Liver (tissue), 9 donors: ENCODE results near the gene ITIH6. TPM values are rescaled to one million over a fixed set of nuclear protein-coding genes. Genes with fewer than 3 reads are reported as not detected.
"Not testable (repeated sequence)": the region's sequence is repeated elsewhere in the genome, so short reads cannot be mapped to it uniquely, and the experiment has no call there.

ENCODE experiments used
- DNase-seq: peaks from one replicate; pipeline ENCODE4 v3.0.0-alpha.2; 2017; ENCODE audit warnings: low spot score
- H3K27ac ChIP-seq, 2 donors: one replicate each; pipeline ENCODE4 v1.7.0; 2013; ENCODE audit warnings: inconsistent platforms in 2 of 2, low read length in 2 of 2, control low read depth in 1 of 2, low read depth in 1 of 2, mild to moderate bottlenecking in 1 of 2
- H3K27me3 ChIP-seq, 4 donors: one replicate each; pipeline versions ENCODE4 v1.6.1 to v1.7.0; 2013; ENCODE audit warnings: low read length in 3 of 4, inconsistent platforms in 1 of 4, mild to moderate bottlenecking in 1 of 4, moderate library complexity in 1 of 4; ENCODE audit not compliant: control insufficient read depth in 4 of 4, insufficient read depth in 4 of 4
- H3K36me3 ChIP-seq, 4 donors: one replicate each; pipeline versions ENCODE4 v1.6.1 to v1.7.0; 2013; ENCODE audit warnings: low read length in 3 of 4, mild to moderate bottlenecking in 3 of 4, low read depth in 1 of 4, moderate library complexity in 1 of 4; ENCODE audit not compliant: control insufficient read depth in 4 of 4, insufficient read depth in 3 of 4
- H3K4me1 ChIP-seq, 4 donors: one replicate each; pipeline versions ENCODE4 v1.6.1 to v1.7.0; 2013; ENCODE audit warnings: low read length in 3 of 4, mild to moderate bottlenecking in 3 of 4, moderate library complexity in 1 of 4; ENCODE audit not compliant: control insufficient read depth in 4 of 4, insufficient read depth in 4 of 4
- H3K4me3 ChIP-seq, 3 donors: one replicate each; pipeline versions ENCODE4 v1.6.1 to v1.7.0; 2013; ENCODE audit warnings: low read length in 3 of 3, control low read depth in 1 of 3, low read depth in 1 of 3, mild to moderate bottlenecking in 1 of 3
- H3K9ac ChIP-seq, 2 donors: one replicate each; pipeline ENCODE4 v1.7.0; 2013; ENCODE audit warnings: low read length in 2 of 2, mild to moderate bottlenecking in 2 of 2, moderate library complexity in 2 of 2, control low read depth in 1 of 2, low read depth in 1 of 2
- H3K9me3 ChIP-seq, 4 donors: one replicate each; pipeline versions ENCODE4 v1.6.1 to v1.7.0; 2013; ENCODE audit warnings: low read length in 3 of 4; ENCODE audit not compliant: control insufficient read depth in 4 of 4
- EGR1 ChIP-seq, 2 donors: IDR thresholded peaks; 2 replicates each; pipeline ENCODE4 v1.6.1; 2016 to 2018; ENCODE audit warnings: antibody characterized with exemption in 2 of 2, low read depth in 2 of 2
- FOXA1 ChIP-seq: IDR thresholded peaks from 2 replicates; pipeline ENCODE4 v1.6.1; 2016; ENCODE audit warnings: antibody characterized with exemption
- FOXA2 ChIP-seq: IDR thresholded peaks from 2 replicates; pipeline ENCODE4 v1.6.1; 2016; ENCODE audit warnings: antibody characterized with exemption
- GABPA ChIP-seq, 2 donors: IDR thresholded peaks in 1 of 2; conservative IDR thresholded peaks in 1 of 2; 2 replicates each; pipeline ENCODE4 v1.6.1; 2016; ENCODE audit warnings: antibody characterized with exemption in 2 of 2, mild to moderate bottlenecking in 1 of 2, moderate library complexity in 1 of 2
- HNF4A ChIP-seq, 2 donors: conservative IDR thresholded peaks; 2 replicates each; pipeline ENCODE4 v1.6.1; 2016; ENCODE audit warnings: antibody characterized with exemption in 2 of 2, mild to moderate bottlenecking in 2 of 2
- JUND ChIP-seq, 2 donors: IDR thresholded peaks; 2 replicates each; pipeline ENCODE4 v1.6.1; 2016; ENCODE audit warnings: antibody characterized with exemption in 2 of 2
- RAD21 ChIP-seq, 2 donors: IDR thresholded peaks; 2 replicates each; pipeline ENCODE4 v1.6.1; 2016; ENCODE audit warnings: antibody characterized with exemption in 2 of 2, mild to moderate bottlenecking in 2 of 2
- RXRA ChIP-seq, 2 donors: IDR thresholded peaks; 2 replicates each; pipeline ENCODE4 v1.6.1; 2017 to 2018; ENCODE audit warnings: antibody characterized with exemption in 2 of 2, mild to moderate bottlenecking in 1 of 2
- SP1 ChIP-seq: IDR thresholded peaks from 2 replicates; pipeline ENCODE4 v1.6.1; 2018; ENCODE audit warnings: antibody characterized with exemption, mild to moderate bottlenecking
- TAF1 ChIP-seq: conservative IDR thresholded peaks from 2 replicates; pipeline ENCODE4 v1.6.1; 2016; ENCODE audit warnings: antibody characterized with exemption, mild to moderate bottlenecking
- YY1 ChIP-seq: IDR thresholded peaks from 2 replicates; pipeline ENCODE4 v1.6.1; 2016; ENCODE audit warnings: antibody characterized with exemption, mild to moderate bottlenecking
- WGBS: extraction: QIAGEN DNeasy Blood & Tissue Kit; methylation state at CpG from one replicate; pipeline ENCODE4 v1.1.7; 2013; 5-methylcytosine and 5-hydroxymethylcytosine counted together
- polyA plus RNA-seq, 2 donors: library from polyadenylated mRNA; stranded (reverse) in 1 of 2; unstranded in 1 of 2; fragments of 200-250 nt in 1 of 2; fragments of >200 nt in 1 of 2; fragmentation: Nextera tagmentation in 1 of 2; extraction: Ambion mirVana in 1 of 2; gene quantifications; one replicate each; pipeline versions ENCODE4 v1.2.1 to v1.2.3, GENCODE V29; 2013 to 2015
- total RNA-seq, 2 donors: library from RNA; depleted of rRNA; stranded (reverse); fragments of >200 nt; gene quantifications; one replicate each; pipeline ENCODE4 v1.2.3, GENCODE V29; 2014
- TF ChIP-seq, protein P1 (sequence below): IDR thresholded peaks from 2 replicates; pipeline ENCODE4 v1.6.1; 2016; ENCODE audit warnings: antibody characterized with exemption, mild to moderate bottlenecking
- TF ChIP-seq, protein P2 (sequence below): IDR thresholded peaks from 2 replicates; pipeline ENCODE4 v1.6.1; 2016; ENCODE audit warnings: antibody characterized with exemption
- donor health status: healthy.
- donor health status: healthy.
- donor health status: healthy.
- donor health status: healthy.
- donor health status: healthy.

The ITIH6 gene
- total RNA-seq: not detected
- polyA plus RNA-seq: not detected

- no peak within 1 kb of the TSS for H3K4me3 ChIP-seq
- no peak within 1 kb of the TSS for H3K9ac ChIP-seq
- H3K36me3 ChIP-seq: no peaks in the 10 kb centered on the region
- DNase-seq: no peak
- H3K9me3 ChIP-seq: no peaks in the 10 kb centered on the region
- H3K4me1 ChIP-seq: no peaks in the 10 kb centered on the region
- H3K27ac ChIP-seq: no peak within 1 kb of the TSS
- WGBS: 86% methylated on average over 2 of the region's 2 CpGs
- TF ChIP-seq YY1: no peak
- TF ChIP-seq GABPA (IDR thresholded peaks at IDR 0.05 in 1 of 2, conservative IDR thresholded peaks at IDR 0.05 in 1 of 2): no peak
- no peak for TF ChIP-seq FOXA2
- TF ChIP-seq JUND (IDR thresholded peaks at IDR 0.05): no peak
- TF ChIP-seq FOXA1: no peak
- TF ChIP-seq TAF1: no peak
- TF ChIP-seq SP1: no peak
- no peaks in the 10 kb centered on the region for H3K27me3 ChIP-seq
Observed at GRCh38 chrX:54798137-54798536, at the start of gene ITIH6. Gene ITIH6 (minus strand): TSS chrX:54798255. CDS start chrX:54798210, 45 bp downstream.

DNA sequence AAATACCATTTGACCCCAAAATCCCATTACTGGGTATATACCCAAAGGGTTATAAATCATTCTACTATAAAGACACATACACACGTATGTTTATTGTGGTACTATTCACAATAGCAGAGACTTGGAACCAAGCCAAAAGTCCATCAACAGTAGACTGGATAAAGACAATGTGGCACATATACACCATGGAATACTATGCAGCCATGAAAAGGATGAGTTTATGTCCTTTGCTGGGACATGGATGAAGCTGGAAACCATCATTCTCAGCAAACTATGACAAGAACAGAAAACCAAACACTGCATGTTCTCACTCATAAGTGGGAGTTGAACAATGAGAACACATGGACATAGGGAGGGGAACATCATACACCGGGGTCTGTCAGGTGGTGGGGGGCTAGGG, 49.6 kb upstream of the ITIH6 start:
- H3K27ac ChIP-seq, H3K9ac ChIP-seq: not testable (repeated sequence)
- WGBS: 84% methylated on average over 2 of the region's 2 CpGs

DNA sequence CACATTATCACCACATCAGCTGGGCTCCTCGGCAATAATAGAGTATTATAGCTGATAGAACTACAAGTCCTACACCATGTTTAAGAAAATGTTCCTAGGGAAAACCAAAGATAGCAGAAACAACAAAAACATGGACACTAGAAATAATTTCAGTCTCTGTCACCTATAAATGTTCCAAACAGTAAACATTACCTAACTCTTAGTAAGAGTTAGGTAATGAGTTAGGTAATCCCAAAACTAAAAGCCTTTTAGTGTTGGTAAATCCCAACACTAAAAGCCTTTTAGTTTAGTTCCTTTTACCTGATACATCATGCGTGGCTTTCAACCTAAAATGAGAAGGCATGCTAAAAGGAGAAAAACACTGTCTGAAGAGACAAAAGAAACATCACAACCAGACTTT, 45.0 kb upstream of the ITIH6 start:
- Histone ChIP-seq H3K27me3 (peaks cover 0 to 1% (median 0%) of the 10 kb centered on the region in 4 donors), H3K9ac (no peak overlapping the region), H3K27ac (peak overlapping the region in 1 of 2 donors; percentile 7), H3K36me3 (no peaks in the 10 kb centered on the region), H3K4me3 (no peak overlapping the region), H3K4me1 (peaks cover 0 to 6% (median 0%) of the 10 kb centered on the region in 4 donors), H3K9me3 (no peaks in the 10 kb centered on the region)
- 55% methylated on average over 2 of the region's 2 CpGs for WGBS
- no peak for DNase-seq
- TF ChIP-seq EGR1 (IDR thresholded peaks at IDR 0.05; ENCODE audit: low read depth in 2 of 2) (no peak), SP1 (no peak), JUND (IDR thresholded peaks at IDR 0.05) (no peak), FOXA2 (no peak), HNF4A (conservative IDR thresholded peaks at IDR 0.05) (no peak), RAD21 (IDR thresholded peaks at IDR 0.05) (no peak)
- TF ChIP-seq, protein P1, sequence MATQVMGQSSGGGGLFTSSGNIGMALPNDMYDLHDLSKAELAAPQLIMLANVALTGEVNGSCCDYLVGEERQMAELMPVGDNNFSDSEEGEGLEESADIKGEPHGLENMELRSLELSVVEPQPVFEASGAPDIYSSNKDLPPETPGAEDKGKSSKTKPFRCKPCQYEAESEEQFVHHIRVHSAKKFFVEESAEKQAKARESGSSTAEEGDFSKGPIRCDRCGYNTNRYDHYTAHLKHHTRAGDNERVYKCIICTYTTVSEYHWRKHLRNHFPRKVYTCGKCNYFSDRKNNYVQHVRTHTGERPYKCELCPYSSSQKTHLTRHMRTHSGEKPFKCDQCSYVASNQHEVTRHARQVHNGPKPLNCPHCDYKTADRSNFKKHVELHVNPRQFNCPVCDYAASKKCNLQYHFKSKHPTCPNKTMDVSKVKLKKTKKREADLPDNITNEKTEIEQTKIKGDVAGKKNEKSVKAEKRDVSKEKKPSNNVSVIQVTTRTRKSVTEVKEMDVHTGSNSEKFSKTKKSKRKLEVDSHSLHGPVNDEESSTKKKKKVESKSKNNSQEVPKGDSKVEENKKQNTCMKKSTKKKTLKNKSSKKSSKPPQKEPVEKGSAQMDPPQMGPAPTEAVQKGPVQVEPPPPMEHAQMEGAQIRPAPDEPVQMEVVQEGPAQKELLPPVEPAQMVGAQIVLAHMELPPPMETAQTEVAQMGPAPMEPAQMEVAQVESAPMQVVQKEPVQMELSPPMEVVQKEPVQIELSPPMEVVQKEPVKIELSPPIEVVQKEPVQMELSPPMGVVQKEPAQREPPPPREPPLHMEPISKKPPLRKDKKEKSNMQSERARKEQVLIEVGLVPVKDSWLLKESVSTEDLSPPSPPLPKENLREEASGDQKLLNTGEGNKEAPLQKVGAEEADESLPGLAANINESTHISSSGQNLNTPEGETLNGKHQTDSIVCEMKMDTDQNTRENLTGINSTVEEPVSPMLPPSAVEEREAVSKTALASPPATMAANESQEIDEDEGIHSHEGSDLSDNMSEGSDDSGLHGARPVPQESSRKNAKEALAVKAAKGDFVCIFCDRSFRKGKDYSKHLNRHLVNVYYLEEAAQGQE: no peak

More for the DNA sequence above, 49.6 kb upstream of the ITIH6 start:
- H3K4me1 ChIP-seq, H3K4me3 ChIP-seq, H3K27me3 ChIP-seq, DNase-seq, H3K36me3 ChIP-seq, H3K9me3 ChIP-seq: not testable (repeated sequence)

DNA sequence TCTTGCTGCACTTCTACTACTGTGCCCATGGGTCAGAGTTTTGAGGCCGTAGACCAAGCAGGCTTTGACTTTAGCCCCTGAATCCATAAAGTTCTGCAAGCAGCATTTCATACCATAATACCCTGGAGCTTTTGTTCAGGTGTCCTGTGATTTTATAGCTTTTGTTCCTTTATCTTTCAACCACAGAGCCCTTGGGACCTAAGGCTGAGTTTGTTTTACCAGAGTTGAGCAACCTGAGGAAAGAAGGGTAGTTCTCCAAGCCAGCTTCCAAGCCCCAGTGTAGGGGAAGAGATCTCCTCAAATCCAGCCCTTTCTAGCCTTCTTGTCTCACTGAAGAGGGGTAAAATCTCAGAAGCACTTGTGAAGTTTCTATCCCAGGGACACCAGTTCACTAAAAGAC, 44.6 kb upstream of the ITIH6 start:
- H3K4me3 ChIP-seq: no peak overlapping the region
- TF ChIP-seq EGR1 (IDR thresholded peaks at IDR 0.05; ENCODE audit: low read depth in 2 of 2) (no peak), RAD21 (IDR thresholded peaks at IDR 0.05) (no peak), RXRA (IDR thresholded peaks at IDR 0.05) (no peak), FOXA1 (no peak), HNF4A (conservative IDR thresholded peaks at IDR 0.05) (no peak), TAF1 (no peak), JUND (IDR thresholded peaks at IDR 0.05) (no peak)
- TF ChIP-seq, protein P2, sequence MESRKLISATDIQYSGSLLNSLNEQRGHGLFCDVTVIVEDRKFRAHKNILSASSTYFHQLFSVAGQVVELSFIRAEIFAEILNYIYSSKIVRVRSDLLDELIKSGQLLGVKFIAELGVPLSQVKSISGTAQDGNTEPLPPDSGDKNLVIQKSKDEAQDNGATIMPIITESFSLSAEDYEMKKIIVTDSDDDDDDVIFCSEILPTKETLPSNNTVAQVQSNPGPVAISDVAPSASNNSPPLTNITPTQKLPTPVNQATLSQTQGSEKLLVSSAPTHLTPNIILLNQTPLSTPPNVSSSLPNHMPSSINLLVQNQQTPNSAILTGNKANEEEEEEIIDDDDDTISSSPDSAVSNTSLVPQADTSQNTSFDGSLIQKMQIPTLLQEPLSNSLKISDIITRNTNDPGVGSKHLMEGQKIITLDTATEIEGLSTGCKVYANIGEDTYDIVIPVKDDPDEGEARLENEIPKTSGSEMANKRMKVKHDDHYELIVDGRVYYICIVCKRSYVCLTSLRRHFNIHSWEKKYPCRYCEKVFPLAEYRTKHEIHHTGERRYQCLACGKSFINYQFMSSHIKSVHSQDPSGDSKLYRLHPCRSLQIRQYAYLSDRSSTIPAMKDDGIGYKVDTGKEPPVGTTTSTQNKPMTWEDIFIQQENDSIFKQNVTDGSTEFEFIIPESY: no peak
- TF ChIP-seq, protein P1: no peak

More for the DNA sequence above, 44.6 kb upstream of the ITIH6 start:
- H3K27ac ChIP-seq: peak overlapping the region in 1 of 2 donors; percentile 7
- H3K9ac ChIP-seq: no peak overlapping the region
- DNase-seq: no peak
- no peaks in the 10 kb centered on the region for H3K36me3 ChIP-seq
- H3K4me1 ChIP-seq: peaks cover 0 to 6% (median 0%) of the 10 kb centered on the region in 4 donors
- H3K27me3 ChIP-seq: peaks cover 0 to 1% (median 0%) of the 10 kb centered on the region in 4 donors
- no peaks in the 10 kb centered on the region for H3K9me3 ChIP-seq
- 78% methylated on average over 1 of the region's 1 CpG for WGBS
